Measurements from ENCODE around the gene PAPOLG.
"Not testable (repeated sequence)": the region's sequence is repeated elsewhere in the genome, so short reads cannot be mapped to it uniquely, and the experiment has no call there.

The PAPOLG gene

DNA sequence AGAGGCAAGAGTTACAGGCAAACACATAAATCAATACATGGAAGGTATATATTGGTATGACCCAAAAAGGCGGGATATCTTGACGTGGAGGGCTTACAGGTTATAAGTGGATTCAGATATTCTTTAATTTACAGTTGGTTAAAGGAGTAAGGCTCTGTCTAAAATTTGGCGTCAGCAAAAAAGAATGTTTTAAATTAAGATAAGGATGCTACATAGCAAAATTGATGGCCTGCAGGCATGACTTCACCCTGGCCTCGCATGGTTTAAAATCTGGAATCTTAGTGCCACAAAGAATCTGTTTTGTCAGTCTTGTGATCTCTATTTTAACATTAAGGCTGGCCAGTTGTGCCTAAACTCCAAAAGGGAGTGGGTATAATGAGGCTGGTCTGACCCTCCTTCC lies 66.9 kb downstream of the PAPOLG start:
- no peak for DNase-seq (ENCODE audit: low read depth in 2 of 2)

DNA sequence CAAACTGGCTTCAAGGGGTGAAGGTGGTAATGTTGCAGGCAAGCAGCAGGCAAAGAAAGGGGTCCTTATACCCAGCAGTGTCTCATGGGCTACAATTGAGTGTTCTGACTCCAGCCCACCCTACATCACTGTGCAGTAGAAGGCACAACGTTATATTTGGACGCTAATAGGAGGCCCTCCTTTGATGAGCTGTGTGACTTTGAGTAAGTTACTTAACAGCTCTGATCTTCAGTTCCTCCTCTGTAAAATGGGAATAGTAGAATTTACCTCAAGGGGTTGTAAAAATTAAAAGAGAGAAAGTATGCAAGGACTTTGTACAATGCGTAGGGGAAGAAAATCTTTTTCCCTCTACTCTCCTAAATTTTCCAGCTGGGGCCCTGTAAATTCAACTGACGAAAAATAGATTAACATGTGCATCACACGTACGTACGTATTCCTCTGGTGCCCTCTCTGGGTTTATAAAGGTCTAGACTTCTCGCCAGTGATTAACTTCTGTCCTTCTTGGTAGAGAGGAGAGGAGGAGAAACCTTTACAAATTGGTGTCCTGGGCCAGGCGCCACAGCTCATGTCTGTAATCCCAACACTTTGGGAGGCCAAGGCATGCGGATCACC lies 67.7 kb downstream of the PAPOLG start:
- no peak for DNase-seq (ENCODE audit: low read depth in 2 of 2)

DNA sequence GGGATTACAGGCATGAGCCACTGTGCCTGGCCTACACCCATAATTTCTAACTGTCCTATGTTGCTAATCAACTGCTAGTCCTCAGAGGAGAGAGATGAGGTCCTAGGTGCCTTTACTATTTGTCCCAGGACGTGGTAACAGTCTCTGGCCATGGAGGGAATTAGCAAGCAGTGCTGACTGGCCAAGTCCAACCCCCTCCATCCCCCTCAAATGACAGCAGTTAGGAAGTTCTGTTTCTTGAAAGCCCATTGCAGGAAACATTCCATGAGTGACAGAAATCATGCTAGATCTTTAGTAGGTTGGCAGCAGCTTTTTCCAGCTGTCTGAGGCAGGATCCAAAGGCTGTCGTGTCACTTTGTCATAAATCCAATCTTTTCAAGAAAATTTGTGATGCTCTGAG lies 69.6 kb downstream of the PAPOLG start:
- no peak for DNase-seq (ENCODE audit: low read depth in 2 of 2)

DNA sequence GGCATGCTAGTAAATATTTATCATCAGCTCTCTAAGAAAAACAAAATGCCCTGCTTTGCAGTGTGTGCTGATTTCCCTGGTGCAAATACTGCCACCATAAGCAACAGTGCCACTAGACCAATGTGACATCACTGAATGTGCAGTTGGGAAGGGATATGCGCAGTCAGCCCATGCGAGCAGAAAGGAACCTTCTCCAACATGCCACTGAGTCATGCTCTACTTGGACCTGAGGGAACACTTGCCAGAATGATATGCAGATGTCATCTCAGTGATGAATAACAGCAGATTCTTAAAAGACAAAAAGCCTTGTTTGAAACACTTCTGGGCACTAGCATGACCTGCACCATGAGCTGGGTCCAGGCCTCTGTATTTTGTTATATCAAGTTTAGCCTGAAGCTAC lies 70.0 kb downstream of the PAPOLG start:
- DNase-seq (ENCODE audit: low read depth in 2 of 2) = no peak

DNA sequence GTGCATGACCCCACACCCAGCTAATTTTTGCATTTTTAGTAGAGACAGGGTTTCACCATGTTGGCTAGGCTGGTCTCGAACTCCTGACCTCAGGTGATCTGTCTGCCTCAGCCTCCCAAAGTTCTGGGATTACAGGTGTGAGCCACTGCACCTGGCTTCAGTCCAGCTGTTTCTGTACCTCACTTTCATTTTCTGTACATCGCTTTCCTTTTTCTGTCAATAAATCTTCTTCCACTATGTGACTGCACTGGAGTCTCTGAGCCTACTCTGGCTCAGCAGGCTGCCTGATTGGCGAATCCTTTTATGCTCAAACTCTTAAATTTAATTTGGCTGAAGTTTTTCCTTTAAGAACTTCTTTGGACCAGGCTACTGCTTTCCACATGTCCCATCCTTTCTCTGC lies 70.8 kb downstream of the PAPOLG start:
- DNase-seq (ENCODE audit: low read depth in 2 of 2) = not testable (repeated sequence)

DNA sequence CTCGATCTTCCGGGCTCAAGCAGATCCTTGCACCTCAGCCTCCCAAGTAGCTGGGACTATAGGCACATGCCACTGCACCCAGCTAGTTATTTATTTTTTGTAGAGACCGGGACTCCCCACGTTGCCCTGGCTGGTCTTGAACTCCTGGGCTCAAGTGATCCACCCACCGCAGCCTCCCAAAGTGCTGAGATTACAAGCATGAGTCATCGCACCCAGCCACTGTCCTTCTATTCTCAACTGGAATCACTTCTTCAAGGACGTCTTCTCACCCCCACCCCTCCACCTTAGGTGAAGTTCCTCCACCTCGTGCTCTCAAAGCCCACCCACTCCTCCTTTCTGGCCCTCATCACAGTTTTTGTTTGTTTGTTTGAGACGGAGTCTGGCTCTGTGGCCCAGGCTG lies 71.3 kb downstream of the PAPOLG start:
- no peak for DNase-seq (ENCODE audit: low read depth in 2 of 2)

DNA sequence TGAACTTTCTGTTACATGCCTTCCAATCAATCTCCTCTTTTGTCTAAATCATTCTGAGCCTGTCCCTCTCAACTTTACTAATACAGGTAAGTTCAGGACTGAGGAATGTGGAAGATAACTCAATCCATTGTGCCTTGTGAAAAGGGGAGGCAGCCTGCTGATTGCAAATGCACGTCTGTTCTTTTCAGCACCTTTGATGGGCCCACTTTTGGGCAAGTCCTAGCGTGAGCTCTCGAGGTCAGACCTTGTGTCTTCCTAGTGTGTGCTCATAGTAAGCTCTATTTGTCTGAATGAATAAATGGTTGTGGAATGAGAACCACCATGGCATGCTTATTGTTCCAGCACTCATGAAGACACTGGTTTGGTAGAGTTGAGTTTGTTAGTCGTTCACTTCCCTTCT lies 74.9 kb downstream of the PAPOLG start:
- no peak for DNase-seq (ENCODE audit: low read depth in 2 of 2)

DNA sequence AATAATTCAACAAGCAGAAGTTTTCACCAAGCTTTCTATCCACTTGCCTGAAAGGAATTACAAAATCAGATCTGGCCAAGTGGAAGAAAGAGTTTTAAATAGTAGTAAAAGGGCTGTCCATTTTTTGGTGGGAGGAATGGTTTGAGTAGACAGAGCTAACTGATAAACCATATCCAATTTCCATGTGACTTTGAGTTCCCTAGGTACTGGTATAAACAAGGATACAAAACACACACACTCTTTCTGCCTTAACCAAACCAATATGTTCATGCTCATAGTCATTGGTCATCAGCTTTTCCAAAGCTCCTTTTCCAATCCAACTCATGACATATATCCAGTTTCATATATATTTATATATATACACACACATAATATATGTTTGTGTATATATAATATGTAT lies 75.9 kb downstream of the PAPOLG start:
- no peak for DNase-seq (ENCODE audit: low read depth in 2 of 2)

DNA sequence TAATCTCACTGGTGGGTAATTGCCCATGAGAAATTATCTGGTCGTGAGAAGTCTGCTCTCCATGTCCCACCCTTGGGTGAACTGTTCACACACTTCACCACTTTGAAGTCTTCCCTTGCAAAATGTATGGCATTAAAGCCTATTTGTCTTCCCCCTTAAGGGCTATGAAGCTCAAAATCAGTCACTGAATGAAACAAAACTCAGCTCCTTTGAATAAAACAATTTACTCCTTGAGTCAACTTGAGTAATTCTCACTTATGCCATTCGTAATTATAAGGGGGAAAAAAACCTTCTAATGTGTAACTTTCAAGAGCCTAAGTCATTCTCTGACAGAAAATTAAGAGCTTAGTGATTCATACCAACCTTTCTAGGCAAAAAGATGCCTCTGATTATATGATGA lies 76.6 kb downstream of the PAPOLG start:
- no peak for DNase-seq (ENCODE audit: low read depth in 2 of 2)

DNA sequence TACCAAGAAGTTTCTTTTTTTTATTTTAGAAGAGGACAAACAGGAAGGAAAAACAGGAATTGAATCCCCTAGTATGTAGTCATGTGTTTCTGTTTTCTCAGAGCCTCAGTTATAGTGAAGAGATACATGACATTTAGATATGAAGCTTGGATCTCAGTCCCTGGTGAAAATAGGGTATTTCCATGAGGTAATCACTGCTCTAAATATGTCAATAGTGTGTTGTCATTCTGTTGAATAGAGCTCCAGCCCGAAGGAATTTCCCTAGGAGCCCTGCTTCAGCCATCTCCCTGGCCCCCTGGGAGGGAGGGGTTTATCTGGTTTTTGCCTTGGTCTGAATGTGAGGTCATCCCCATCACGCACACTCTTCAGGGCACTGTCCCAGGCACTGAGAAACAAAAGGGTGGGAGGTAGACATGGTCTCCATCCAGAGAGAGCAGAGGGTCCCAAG lies 78.2 kb downstream of the PAPOLG start:
- no peak for DNase-seq (ENCODE audit: low read depth in 2 of 2)

DNA sequence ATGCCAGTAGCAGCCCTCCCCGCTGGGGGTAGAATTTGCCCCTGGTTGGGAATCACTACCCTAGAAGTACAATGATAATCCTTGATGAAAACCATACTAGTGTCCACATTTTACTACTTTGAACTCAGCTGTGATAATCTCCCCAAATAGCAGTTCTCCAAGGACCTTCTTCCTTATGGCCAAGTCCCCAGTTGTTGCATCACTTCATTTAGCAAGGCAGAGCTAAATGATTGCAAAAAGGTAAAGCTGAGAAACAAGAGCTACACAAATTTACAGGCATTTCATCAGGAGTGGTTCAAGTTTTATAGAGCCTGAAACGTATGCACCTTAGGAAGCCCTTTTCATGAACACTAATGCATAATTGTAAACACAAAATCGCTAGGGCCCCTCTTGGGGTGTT lies 80.4 kb downstream of the PAPOLG start:
- DNase-seq (ENCODE audit: low read depth in 2 of 2) = no peak

DNA sequence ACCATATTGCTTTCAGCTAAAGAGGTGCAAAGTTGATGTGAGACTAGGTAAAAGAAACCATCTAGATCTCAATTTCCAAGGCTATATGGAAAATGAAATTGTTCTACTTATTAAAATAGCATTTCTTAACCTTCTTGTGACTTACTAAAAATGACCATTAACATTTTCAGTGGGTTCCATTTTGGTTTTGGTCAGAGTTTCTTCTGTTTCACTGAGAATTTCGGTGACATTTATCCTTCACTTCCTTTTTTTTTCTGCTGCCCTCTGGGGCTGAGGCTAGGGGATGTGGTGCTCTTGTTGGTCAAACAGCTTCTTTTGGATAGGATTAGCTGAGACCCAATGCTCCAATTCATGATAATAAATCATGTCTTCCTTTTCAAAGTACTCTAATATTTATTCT lies 81.1 kb downstream of the PAPOLG start:
- DNase-seq (ENCODE audit: low read depth in 2 of 2) = no peak

DNA sequence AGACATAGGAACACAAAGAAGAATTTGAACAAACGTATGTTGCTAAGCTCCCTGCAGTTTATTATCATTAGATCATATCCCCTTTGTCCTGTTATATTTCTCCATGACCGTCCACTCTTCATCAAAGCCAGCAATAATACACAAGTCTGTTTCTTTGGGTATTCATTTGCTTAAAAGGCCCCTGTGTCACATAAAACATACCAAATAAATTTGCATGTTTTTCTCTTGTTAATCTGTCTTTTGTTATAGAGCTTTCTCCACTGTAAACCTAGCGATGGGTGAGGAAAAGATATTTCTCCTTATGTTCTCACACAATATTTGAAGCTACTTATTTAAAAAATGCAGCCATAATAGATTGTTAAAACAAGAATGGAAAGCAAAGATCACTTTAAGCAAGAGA lies 82.4 kb downstream of the PAPOLG start:
- DNase-seq (ENCODE audit: low read depth in 2 of 2) = no peak

DNA sequence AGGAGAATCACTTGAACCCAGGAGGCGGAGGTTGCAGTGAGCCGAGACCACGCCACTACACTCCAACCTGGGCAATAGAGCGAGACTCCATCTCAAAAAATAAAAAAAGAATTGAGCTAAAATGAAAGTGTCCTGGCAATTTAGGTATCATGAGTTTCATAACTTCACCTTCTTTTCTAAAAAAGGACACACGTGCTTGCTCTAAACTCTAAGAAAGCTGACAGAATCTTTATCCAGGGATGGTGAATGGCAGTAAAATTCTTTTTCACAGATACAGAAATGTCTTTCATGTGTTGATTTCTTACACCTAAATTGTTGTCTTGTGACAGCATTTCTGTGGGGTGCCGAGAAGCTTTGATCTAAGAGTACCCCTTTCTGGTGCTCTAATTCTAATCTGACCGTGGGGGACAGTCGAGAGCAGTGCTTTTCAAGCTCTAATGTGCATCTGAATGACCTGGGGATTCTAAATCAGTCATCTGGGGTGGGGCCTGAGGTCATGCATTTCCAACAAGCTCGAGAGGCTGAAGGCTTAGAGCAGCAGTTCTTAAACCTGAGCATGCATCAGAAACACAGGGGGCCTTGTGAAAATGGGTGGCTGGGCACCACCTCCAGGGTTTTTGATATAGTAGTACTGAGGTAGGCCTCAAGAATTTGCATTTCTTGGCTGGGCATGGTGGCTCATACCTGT lies 83.2 kb downstream of the PAPOLG start:
- DNase-seq (ENCODE audit: low read depth in 2 of 2) = no peak

DNA sequence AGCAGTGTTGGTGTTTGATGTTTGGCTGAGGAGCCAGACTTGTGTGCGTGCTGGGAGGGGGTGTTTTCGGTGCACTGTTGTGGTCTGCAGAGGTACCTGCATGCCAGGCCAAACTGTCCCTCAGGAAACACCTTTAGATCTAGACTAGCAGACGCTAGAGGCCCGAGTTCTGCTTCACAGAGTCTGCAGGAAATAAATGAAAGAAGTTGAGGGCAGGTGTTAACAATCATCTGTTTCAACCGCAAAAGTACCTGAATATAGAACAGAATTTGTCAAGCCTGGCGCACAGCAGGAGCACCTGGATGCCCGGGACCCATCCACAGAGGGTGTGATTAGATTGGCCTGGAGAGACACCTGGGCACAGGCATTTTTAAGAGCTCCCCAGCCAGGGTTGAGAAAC lies 84.8 kb downstream of the PAPOLG start:
- DNase-seq (ENCODE audit: low read depth in 2 of 2) = no peak

DNA sequence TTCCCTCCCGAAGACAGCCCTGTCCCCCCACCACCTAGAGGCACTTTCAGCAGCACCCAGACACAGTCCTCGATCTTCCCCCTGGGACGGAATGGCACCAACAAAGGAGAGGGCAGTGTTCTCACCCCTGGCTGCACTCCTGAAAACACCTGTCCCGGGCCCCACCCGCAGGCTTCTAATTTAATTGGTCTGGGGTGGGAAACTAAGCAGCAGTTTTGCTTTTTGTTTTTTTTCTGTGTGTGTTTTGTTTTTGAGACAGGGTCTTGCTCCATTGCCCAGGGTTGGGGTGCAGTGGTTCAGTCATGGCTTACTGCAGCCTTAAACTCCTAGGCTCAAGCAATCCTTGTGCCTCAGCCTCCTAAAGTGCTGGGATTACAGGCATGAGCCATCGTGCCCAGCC lies 86.9 kb downstream of the PAPOLG start:
- no peak for DNase-seq (ENCODE audit: low read depth in 2 of 2)

DNA sequence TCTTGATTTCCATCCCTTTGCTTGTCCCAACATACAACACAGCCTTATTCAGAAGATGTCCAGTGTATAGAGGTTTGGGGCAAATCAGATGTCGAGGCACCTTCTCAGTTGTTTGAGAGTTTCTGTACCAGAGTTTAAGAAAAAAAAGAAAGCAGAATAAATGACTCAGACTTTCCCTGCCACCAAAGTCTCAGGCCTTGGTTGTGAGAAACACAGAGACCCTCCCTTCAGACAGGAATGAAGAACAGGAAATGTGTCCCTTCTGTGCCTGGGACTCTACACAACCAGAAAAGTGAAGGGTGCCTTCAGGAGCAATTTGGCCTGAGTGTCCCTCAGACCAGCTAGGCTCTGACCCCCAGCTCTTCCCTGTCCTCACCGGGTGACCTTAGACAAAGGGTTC lies 88.0 kb downstream of the PAPOLG start:
- DNase-seq (ENCODE audit: low read depth in 2 of 2) = no peak

DNA sequence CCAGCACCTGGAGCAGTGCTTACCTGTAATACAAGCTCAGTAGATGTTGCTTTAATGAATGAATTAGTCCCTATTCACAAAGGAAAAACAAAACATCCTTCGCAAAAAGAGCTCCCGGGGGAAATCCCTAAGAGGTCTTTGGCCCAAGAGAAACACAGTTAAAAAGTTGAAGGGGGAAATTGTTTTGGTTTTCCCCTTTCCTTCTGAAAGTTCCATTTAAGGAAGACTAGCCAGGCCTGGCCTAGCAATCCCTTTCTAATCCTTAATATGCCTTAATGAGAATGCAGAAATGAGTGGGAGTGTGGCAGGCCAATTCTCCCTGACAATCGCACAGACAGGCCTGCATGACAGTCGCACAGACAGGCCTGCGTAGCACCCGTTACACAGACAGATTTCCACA lies 91.8 kb downstream of the PAPOLG start:
- no peak for DNase-seq (ENCODE audit: low read depth in 2 of 2)

Data from stimulated activated CD4-positive, alpha-beta T cell treated with anti-CD3 and anti-CD28 coated beads, Interleukin-1b, Interleukin-23, amount 100 ng/mL, for 1 hour (primary cell).